Neuronal stem cell (in vitro differentiated cells): ENCODE measurements around the gene USP46.

ENCODE experiments used
- DNase-seq: peaks from one replicate; pipeline ENCODE4 v3.0.0-alpha.2; 2013; ENCODE audit warnings: low spot score
- H2AFZ ChIP-seq: one replicate; pipeline ENCODE4 v1.6.1; 2013; ENCODE audit warnings: mild to moderate bottlenecking, low read length, inconsistent platforms
- H2AK5ac ChIP-seq: 2 replicates; pipeline ENCODE4 v1.6.1; 2013; ENCODE audit warnings: low read depth, mild to moderate bottlenecking, inconsistent platforms, low read length, moderate library complexity, mixed read lengths
- H2BK120ac ChIP-seq: 2 replicates; pipeline ENCODE4 v1.6.1; 2013; ENCODE audit warnings: low read depth, mild to moderate bottlenecking, inconsistent platforms, low read length, moderate library complexity, mixed read lengths
- H2BK12ac ChIP-seq: one replicate; pipeline ENCODE4 v1.6.1; 2013; ENCODE audit warnings: low read length, inconsistent platforms
- H2BK15ac ChIP-seq: 2 replicates; pipeline ENCODE4 v1.6.1; 2013; ENCODE audit warnings: mild to moderate bottlenecking, low read length, inconsistent platforms, mixed read lengths
- H2BK5ac ChIP-seq: one replicate; pipeline ENCODE4 v1.6.1; 2013; ENCODE audit warnings: inconsistent platforms, mild to moderate bottlenecking, low read length, moderate library complexity
- H3K14ac ChIP-seq: one replicate; pipeline ENCODE4 v1.6.1; 2013; ENCODE audit warnings: low read length, inconsistent platforms
- H3K18ac ChIP-seq: 2 replicates; pipeline ENCODE4 v1.6.1; 2013; ENCODE audit warnings: low read length, inconsistent platforms
- H3K23ac ChIP-seq: 2 replicates; pipeline ENCODE4 v1.6.1; 2013; ENCODE audit warnings: low read depth, mild to moderate bottlenecking, mixed read lengths, low read length, inconsistent platforms; ENCODE audit not compliant: poor library complexity
- H3K27ac ChIP-seq: replicated peaks from 3 replicates; pipeline ENCODE4 v1.5.1; 2013; ENCODE audit warnings: low read length, inconsistent platforms
- H3K27me3 ChIP-seq, 3 experiments: 2 replicates each; pipeline ENCODE4 v1.6.1; 2013; ENCODE audit warnings: low read length in 3 of 3, mild to moderate bottlenecking in 2 of 3, inconsistent platforms in 1 of 3, low read depth in 1 of 3, mixed read lengths in 1 of 3, moderate library complexity in 1 of 3; ENCODE audit not compliant: control insufficient read depth in 3 of 3, insufficient read depth in 3 of 3
- H3K36me3 ChIP-seq, 2 donors: replicated peaks in 1 of 2; 2 replicates each; pipeline ENCODE4 v1.6.1; 2013; ENCODE audit warnings: low read length in 2 of 2; ENCODE audit not compliant: control insufficient read depth in 2 of 2, insufficient read depth in 2 of 2
- H3K4ac ChIP-seq: 2 replicates; pipeline ENCODE4 v1.6.1; 2013; ENCODE audit warnings: inconsistent platforms, mild to moderate bottlenecking, low read length, moderate library complexity
- H3K4me1 ChIP-seq, 2 donors: 1 replicate in 1 of 2; 2 replicates in 1 of 2; pipeline ENCODE4 v1.6.1; 2013; ENCODE audit warnings: low read length in 2 of 2, low read depth in 1 of 2; ENCODE audit not compliant: control insufficient read depth in 2 of 2, insufficient read depth in 1 of 2
- H3K4me2 ChIP-seq: one replicate; pipeline ENCODE4 v1.6.1; 2013; ENCODE audit warnings: mild to moderate bottlenecking, low read length, inconsistent platforms; ENCODE audit not compliant: insufficient read depth, poor library complexity, severe bottlenecking
- H3K4me3 ChIP-seq, 2 donors: 2 replicates each; pipeline ENCODE4 v1.5.1; 2013; ENCODE audit warnings: low read length in 2 of 2, mild to moderate bottlenecking in 2 of 2, inconsistent platforms in 1 of 2, moderate library complexity in 1 of 2
- H3K79me1 ChIP-seq: one replicate; pipeline ENCODE4 v1.6.1; 2013; ENCODE audit warnings: low read depth, mild to moderate bottlenecking, inconsistent platforms, low read length, moderate library complexity
- H3K9ac ChIP-seq: one replicate; pipeline ENCODE4 v1.6.1; 2013; ENCODE audit warnings: mild to moderate bottlenecking, low read depth, low read length, inconsistent platforms; ENCODE audit not compliant: poor library complexity
- H3K9me3 ChIP-seq, 2 donors: replicated peaks in 1 of 2; 2 replicates each; pipeline versions ENCODE3 to v1.6.1; 2013; ENCODE audit warnings: low read length in 2 of 2, mild to moderate bottlenecking in 2 of 2, inconsistent platforms in 1 of 2, low read depth in 1 of 2, mixed read lengths in 1 of 2, moderate library complexity in 1 of 2; ENCODE audit not compliant: control insufficient read depth in 2 of 2, insufficient read depth in 1 of 2
- H4K8ac ChIP-seq: one replicate; pipeline ENCODE4 v1.6.1; 2013; ENCODE audit warnings: low read depth, mild to moderate bottlenecking, inconsistent platforms, low read length, moderate library complexity
- H4K91ac ChIP-seq: one replicate; pipeline ENCODE4 v1.6.1; 2013; ENCODE audit warnings: low read length, low read depth, mild to moderate bottlenecking, inconsistent platforms; ENCODE audit not compliant: poor library complexity
- WGBS, 2 donors: extraction: QIAGEN DNeasy Blood & Tissue Kit; methylation state at CpG; one replicate each; pipeline ENCODE4 v1.1.7; 2013; ENCODE audit warnings: missing lambda C conversion rate in 2 of 2, mixed read lengths in 1 of 2; ENCODE audit not compliant: insufficient read length in 2 of 2, insufficient replicate concordance in 1 of 2; ENCODE audit errors: extremely low coverage in 2 of 2; 5-methylcytosine and 5-hydroxymethylcytosine counted together

USP46 gene

GRCh38 chr4:52612341-52612740, 46.8 kb downstream of the USP46 start:
- no peak overlapping the region for H2AFZ ChIP-seq
- no peak overlapping the region for H4K8ac ChIP-seq
- no peak overlapping the region for H3K4me2 ChIP-seq
- H3K27me3 ChIP-seq = no peaks in the 10 kb centered on the region
- no peaks in the 10 kb centered on the region for H3K79me1 ChIP-seq
- no peak overlapping the region for H3K9ac ChIP-seq
- H2BK120ac ChIP-seq = no peak overlapping the region
- H3K4ac ChIP-seq = no peak overlapping the region
- no CpG with 5 or more reads among the region's 1 CpG for WGBS, 2 donors
- no peak for DNase-seq
- no peaks in the 10 kb centered on the region for H3K4me1 ChIP-seq
- no peak overlapping the region for H3K18ac ChIP-seq
- peaks cover 5 to 44% of the 10 kb centered on the region in 2 donors for H3K36me3 ChIP-seq
- no peak overlapping the region for H3K14ac ChIP-seq
- H3K4me3 ChIP-seq = no peak overlapping the region
- no peak overlapping the region for H2BK12ac ChIP-seq
- no peak overlapping the region for H2BK5ac ChIP-seq
- H2AK5ac ChIP-seq = no peak overlapping the region
- H3K9me3 ChIP-seq = peaks cover 1 to 13% of the 10 kb centered on the region in 2 donors
- H4K91ac ChIP-seq = no peak overlapping the region
- H3K23ac ChIP-seq = no peak overlapping the region
- no peak overlapping the region for H2BK15ac ChIP-seq
- no peak overlapping the region for H3K27ac ChIP-seq

DNA sequence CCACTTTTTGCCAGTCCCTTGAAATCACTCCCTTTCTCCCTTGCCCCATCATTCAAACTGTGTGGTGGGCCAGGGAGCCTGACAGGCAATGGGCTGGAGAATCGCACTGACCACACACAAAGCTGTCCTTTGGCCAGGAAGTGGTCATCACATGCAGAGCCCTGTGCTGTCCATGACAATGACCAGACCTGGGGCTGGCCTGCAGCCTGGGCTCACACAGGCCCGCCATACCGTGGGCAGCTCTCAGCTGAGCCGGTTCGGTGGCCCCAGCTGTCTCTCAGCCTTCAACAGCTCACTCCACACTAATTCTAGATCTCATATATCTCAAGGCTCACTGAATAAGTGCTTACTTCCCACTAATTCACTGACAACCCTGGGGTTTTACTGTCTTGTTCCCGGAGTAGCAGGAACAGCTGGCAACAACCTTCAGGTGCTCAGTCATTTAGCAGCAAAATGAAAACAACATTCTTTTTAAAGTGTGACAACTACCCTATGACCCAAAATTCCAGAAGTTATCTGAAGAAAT, 48.0 kb downstream of the USP46 start:
- Histone ChIP-seq H2AFZ (no peak overlapping the region), H2BK15ac (no peak overlapping the region), H4K91ac (no peak overlapping the region), H2BK5ac (no peak overlapping the region), H3K79me1 (no peaks in the 10 kb centered on the region), H3K4me1 (no peaks in the 10 kb centered on the region), H3K4ac (no peak overlapping the region), H3K27ac (no peak overlapping the region), H2BK12ac (no peak overlapping the region), H3K23ac (no peak overlapping the region), H3K14ac (peak overlapping the region; percentile 42), H3K36me3 (peaks cover 9 to 56% of the 10 kb centered on the region in 2 donors), H3K4me2 (no peak overlapping the region), H3K4me3 (peak overlapping the region in 1 of 2 donors; percentile 69), H4K8ac (no peak overlapping the region), H3K9ac (peak overlapping the region; percentile 55), H2AK5ac (peak overlapping the region; percentile 54), H2BK120ac (no peak overlapping the region), H3K9me3 (peaks cover 3 to 13% of the 10 kb centered on the region in 2 donors), H3K27me3 (no peaks in the 10 kb centered on the region), H3K18ac (peak overlapping the region; percentile 27)
- DNase-seq = no peak
- WGBS, 2 donors = no CpG with 5 or more reads among the region's 6 CpGs

DNA sequence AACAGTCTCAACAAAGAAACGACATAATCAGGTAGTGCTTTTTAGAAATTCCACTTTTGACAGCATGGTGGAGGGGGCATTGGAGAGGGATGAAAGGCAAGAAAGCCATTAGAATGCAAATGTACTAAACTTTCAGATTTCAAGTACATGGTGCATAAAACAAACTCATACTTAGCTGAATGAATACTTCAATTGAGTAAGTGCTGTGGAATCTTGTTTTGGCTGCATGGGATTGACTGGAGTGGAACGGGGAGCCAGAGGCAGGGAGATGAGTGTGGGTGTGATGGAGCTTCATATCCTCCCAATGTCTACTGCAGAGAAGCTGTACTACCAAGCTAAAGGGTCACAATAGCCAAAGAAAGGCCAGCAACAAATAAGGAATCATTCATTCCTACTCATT, 52.4 kb downstream of the USP46 start:
- H4K91ac ChIP-seq = no peak overlapping the region
- no peaks in the 10 kb centered on the region for H3K4me1 ChIP-seq
- H3K18ac ChIP-seq = no peak overlapping the region
- no peaks in the 10 kb centered on the region for H3K79me1 ChIP-seq
- peaks cover 3 to 8% of the 10 kb centered on the region in 2 donors for H3K9me3 ChIP-seq
- no peak overlapping the region for H3K27ac ChIP-seq
- no peak overlapping the region for H4K8ac ChIP-seq
- H2BK5ac ChIP-seq = no peak overlapping the region
- no peak overlapping the region for H3K14ac ChIP-seq
- H3K23ac ChIP-seq = no peak overlapping the region
- WGBS, 2 donors = no CpG with 5 or more reads among the region's 2 CpGs
- H3K4ac ChIP-seq = no peak overlapping the region
- H3K27me3 ChIP-seq = no peaks in the 10 kb centered on the region
- no peak overlapping the region for H3K4me2 ChIP-seq
- H2BK15ac ChIP-seq = no peak overlapping the region
- H2BK120ac ChIP-seq = no peak overlapping the region
- no peak overlapping the region for H2AK5ac ChIP-seq
- H2BK12ac ChIP-seq = no peak overlapping the region
- peaks cover 16 to 93% of the 10 kb centered on the region in 2 donors for H3K36me3 ChIP-seq
- H3K4me3 ChIP-seq = no peak overlapping the region
- H2AFZ ChIP-seq = no peak overlapping the region
- H3K9ac ChIP-seq = no peak overlapping the region
- DNase-seq = no peak

- H3K4me2 ChIP-seq = no peak overlapping the region
- no peak overlapping the region for H2AFZ ChIP-seq
- no peak overlapping the region for H3K27ac ChIP-seq
- no peak overlapping the region for H3K9ac ChIP-seq
- H3K4ac ChIP-seq = no peak overlapping the region
- WGBS, 2 donors = no CpG with 5 or more reads among the region's 2 CpGs
- no peak overlapping the region for H2BK120ac ChIP-seq
- no peak overlapping the region for H4K8ac ChIP-seq
- H2AK5ac ChIP-seq = no peak overlapping the region
- no peak overlapping the region for H3K23ac ChIP-seq
- no peak for DNase-seq
- no peaks in the 10 kb centered on the region for H3K4me1 ChIP-seq
- H3K79me1 ChIP-seq = no peaks in the 10 kb centered on the region
- H3K18ac ChIP-seq = no peak overlapping the region
- H2BK12ac ChIP-seq = no peak overlapping the region
- no peak overlapping the region for H3K4me3 ChIP-seq
- H4K91ac ChIP-seq = no peak overlapping the region
- H3K9me3 ChIP-seq = peaks cover 1 to 8% of the 10 kb centered on the region in 2 donors
- H3K36me3 ChIP-seq = peaks cover 18 to 97% of the 10 kb centered on the region in 2 donors
- H2BK15ac ChIP-seq = no peak overlapping the region
- H3K27me3 ChIP-seq = no peaks in the 10 kb centered on the region
- no peak overlapping the region for H2BK5ac ChIP-seq
- H3K14ac ChIP-seq = no peak overlapping the region
Measured at GRCh38 chr4:52606040-52606439, 53.1 kb downstream of the USP46 start.
